Endothelial cell (in vitro differentiated cells): ENCODE measurements around the gene ID4. TPM values are rescaled to one million over a fixed set of nuclear protein-coding genes. Genes with fewer than 3 reads are reported as not detected.

Source experiments
- DNase-seq: peaks from one replicate; pipeline ENCODE4 v3.0.0; 2021; ENCODE audit warnings: low spot score
- H3K27ac Mint-ChIP-seq: one replicate; pipeline ENCODE4 v1.8.0; 2021; ENCODE audit warnings: mixed read lengths, inconsistent platforms; ENCODE audit not compliant: unreplicated experiment
- H3K27me3 Mint-ChIP-seq: one replicate; pipeline ENCODE4 v1.8.0; 2021; ENCODE audit warnings: mild to moderate bottlenecking, moderate library complexity, mixed read lengths, inconsistent platforms; ENCODE audit not compliant: unreplicated experiment
- H3K36me3 Mint-ChIP-seq: one replicate; pipeline ENCODE4 v1.8.0; 2021; ENCODE audit warnings: mild to moderate bottlenecking, low read depth, mixed read lengths, inconsistent platforms; ENCODE audit not compliant: unreplicated experiment
- H3K4me1 Mint-ChIP-seq: one replicate; pipeline ENCODE4 v1.8.0; 2021; ENCODE audit warnings: mild to moderate bottlenecking, mixed read lengths, inconsistent platforms; ENCODE audit not compliant: unreplicated experiment
- H3K4me3 Mint-ChIP-seq: one replicate; pipeline ENCODE4 v1.8.0; 2021; ENCODE audit warnings: mild to moderate bottlenecking, mixed read lengths, inconsistent platforms; ENCODE audit not compliant: unreplicated experiment
- H3K9me3 Mint-ChIP-seq: one replicate; pipeline ENCODE4 v1.8.0; 2021; ENCODE audit warnings: mixed read lengths, inconsistent platforms; ENCODE audit not compliant: unreplicated experiment
- total RNA-seq: library from RNA; stranded (reverse); fragmentation: NEBNext Ultra II Directional; extraction: Animal tissue kit (Norgen Biotek cat#: 25700); gene quantifications from one replicate; pipeline ENCODE4 v1.2.1, GENCODE V29; 2021; ENCODE audit not compliant: unreplicated experiment
- TF ChIP-seq, protein P1 (sequence below): fragments of 200-600 bp; sonication (generic); IDR thresholded peaks from one replicate; pipeline ENCODE4 v1.5.0; 2021; ENCODE audit warnings: antibody characterized with exemption; ENCODE audit not compliant: unreplicated experiment

The ID4 gene
- total RNA-seq, 1 donor from 2014 or later = 5.6 TPM

DNA sequence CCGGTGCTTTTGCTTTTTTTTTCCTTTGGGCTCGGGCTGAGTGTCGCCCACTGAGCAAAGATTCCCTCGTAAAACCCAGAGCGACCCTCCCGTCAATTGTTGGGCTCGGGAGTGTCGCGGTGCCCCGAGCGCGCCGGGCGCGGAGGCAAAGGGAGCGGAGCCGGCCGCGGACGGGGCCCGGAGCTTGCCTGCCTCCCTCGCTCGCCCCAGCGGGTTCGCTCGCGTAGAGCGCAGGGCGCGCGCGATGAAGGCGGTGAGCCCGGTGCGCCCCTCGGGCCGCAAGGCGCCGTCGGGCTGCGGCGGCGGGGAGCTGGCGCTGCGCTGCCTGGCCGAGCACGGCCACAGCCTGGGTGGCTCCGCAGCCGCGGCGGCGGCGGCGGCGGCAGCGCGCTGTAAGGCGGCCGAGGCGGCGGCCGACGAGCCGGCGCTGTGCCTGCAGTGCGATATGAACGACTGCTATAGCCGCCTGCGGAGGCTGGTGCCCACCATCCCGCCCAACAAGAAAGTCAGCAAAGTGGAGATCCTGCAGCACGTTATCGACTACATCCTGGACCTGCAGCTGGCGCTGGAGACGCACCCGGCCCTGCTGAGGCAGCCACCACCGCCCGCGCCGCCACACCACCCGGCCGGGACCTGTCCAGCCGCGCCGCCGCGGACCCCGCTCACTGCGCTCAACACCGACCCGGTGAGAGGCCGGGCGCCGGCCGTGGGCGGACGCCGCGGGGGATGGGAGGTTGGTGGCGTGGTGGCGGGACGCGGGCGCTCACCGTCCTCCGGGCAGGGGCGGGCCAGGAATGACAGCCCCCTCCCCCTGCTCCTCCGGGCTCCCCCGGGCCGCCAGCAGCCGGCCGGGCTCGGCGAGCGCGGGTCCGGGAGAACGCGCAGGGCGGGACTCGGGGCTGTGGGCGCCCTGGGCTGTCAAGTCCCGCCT is 606 bp downstream of the ID4 start:
- peaks cover 3% of the 10 kb centered on the region for H3K36me3 Mint-ChIP-seq
- peaks cover 7% of the 10 kb centered on the region for H3K4me1 Mint-ChIP-seq
- no peaks in the 10 kb centered on the region for H3K9me3 Mint-ChIP-seq
- no peak overlapping the region for H3K27ac Mint-ChIP-seq
- peaks cover 8% of the 10 kb centered on the region for H3K27me3 Mint-ChIP-seq
- DNase-seq = peak; percentile 65
- TF ChIP-seq, protein P1, sequence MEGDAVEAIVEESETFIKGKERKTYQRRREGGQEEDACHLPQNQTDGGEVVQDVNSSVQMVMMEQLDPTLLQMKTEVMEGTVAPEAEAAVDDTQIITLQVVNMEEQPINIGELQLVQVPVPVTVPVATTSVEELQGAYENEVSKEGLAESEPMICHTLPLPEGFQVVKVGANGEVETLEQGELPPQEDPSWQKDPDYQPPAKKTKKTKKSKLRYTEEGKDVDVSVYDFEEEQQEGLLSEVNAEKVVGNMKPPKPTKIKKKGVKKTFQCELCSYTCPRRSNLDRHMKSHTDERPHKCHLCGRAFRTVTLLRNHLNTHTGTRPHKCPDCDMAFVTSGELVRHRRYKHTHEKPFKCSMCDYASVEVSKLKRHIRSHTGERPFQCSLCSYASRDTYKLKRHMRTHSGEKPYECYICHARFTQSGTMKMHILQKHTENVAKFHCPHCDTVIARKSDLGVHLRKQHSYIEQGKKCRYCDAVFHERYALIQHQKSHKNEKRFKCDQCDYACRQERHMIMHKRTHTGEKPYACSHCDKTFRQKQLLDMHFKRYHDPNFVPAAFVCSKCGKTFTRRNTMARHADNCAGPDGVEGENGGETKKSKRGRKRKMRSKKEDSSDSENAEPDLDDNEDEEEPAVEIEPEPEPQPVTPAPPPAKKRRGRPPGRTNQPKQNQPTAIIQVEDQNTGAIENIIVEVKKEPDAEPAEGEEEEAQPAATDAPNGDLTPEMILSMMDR = no peak
- H3K4me3 Mint-ChIP-seq = peak overlapping the region; percentile 67

DNA sequence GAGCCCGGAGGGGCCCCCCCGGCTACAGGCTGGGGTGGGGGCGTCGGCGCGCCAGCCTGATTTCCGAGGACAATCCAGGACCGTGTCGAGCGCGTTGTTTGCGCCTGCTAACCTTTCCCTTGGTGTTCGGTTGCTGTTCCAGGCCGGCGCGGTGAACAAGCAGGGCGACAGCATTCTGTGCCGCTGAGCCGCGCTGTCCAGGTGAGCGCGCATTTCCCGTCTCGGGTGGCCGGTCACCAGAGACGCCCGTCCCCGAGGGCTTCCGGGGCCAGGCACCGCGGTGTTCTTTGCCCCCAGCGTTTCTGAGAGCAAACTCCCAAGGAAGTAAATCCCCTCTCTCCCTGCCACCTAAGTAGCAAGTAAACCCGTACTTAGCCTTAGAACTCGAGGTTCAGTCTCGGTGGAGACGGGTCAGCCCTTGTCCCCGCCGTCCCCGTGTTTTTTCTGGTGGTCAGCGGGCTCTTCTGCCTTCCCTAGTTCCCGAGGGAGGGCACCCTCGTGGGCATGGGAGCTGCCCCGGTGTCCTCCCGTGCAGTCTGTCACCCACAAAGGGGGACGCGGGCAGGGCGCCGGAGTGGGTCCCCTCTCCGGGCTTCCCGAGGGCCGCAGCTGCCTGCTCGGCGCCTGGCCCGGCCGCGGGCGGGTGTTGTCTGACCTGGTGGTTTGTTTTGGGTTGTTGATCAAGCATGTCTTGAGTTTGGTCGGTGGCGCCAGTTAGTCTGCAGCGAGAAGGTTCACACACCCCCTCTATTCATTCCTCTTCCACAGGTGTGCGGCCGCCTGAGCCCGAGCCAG is 1.5 kb downstream of the ID4 start:
- H3K4me3 Mint-ChIP-seq = peak overlapping the region; percentile 93
- no peaks in the 10 kb centered on the region for H3K9me3 Mint-ChIP-seq
- H3K4me1 Mint-ChIP-seq = peaks cover 7% of the 10 kb centered on the region
- TF ChIP-seq, protein P1 = no peak
- peaks cover 8% of the 10 kb centered on the region for H3K27me3 Mint-ChIP-seq
- DNase-seq = peak; percentile 54
- peak overlapping the region; percentile 21 for H3K27ac Mint-ChIP-seq
- H3K36me3 Mint-ChIP-seq = peaks cover 3% of the 10 kb centered on the region

DNA sequence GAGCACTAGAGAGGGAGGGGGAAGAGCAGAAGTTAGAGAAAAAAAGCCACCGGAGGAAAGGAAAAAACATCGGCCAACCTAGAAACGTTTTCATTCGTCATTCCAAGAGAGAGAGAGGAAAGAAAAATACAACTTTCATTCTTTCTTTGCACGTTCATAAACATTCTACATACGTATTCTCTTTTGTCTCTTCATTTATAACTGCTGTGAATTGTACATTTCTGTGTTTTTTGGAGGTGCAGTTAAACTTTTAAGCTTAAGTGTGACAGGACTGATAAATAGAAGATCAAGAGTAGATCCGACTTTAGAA is 2.0 kb downstream of the ID4 start:
- Mint-ChIP-seq H3K27ac (peak overlapping the region; percentile 21), H3K4me3 (peak overlapping the region; percentile 93), H3K36me3 (peaks cover 3% of the 10 kb centered on the region), H3K4me1 (peaks cover 7% of the 10 kb centered on the region), H3K27me3 (peaks cover 8% of the 10 kb centered on the region), H3K9me3 (no peaks in the 10 kb centered on the region)
- TF ChIP-seq, protein P1 = no peak
- no peak for DNase-seq

DNA sequence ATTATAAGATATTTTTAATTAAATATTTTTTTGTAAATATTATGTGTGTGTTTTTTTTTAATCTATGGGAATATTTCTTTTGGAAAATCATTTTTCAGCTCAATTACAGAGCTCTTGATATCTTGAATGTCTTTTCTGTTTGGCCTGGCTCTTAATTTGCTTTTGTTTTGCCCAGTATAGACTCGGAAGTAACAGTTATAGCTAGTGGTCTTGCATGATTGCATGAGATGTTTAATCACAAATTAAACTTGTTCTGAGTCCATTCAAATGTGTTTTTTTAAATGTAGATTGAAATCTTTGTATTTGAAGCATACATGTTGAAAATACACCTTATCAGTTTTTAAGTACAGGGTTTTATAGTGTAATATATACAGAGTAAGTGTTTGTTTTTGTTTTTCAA is 2.6 kb downstream of the ID4 start:
- DNase-seq = no peak
- TF ChIP-seq, protein P1 = no peak
- Mint-ChIP-seq H3K36me3 (peaks cover 3% of the 10 kb centered on the region), H3K27me3 (peaks cover 11% of the 10 kb centered on the region), H3K4me3 (peak overlapping the region; percentile 64), H3K4me1 (peaks cover 10% of the 10 kb centered on the region), H3K9me3 (no peaks in the 10 kb centered on the region), H3K27ac (no peak overlapping the region)
